ENCODE data around the gene PAK4.

Gene PAK4

DNA sequence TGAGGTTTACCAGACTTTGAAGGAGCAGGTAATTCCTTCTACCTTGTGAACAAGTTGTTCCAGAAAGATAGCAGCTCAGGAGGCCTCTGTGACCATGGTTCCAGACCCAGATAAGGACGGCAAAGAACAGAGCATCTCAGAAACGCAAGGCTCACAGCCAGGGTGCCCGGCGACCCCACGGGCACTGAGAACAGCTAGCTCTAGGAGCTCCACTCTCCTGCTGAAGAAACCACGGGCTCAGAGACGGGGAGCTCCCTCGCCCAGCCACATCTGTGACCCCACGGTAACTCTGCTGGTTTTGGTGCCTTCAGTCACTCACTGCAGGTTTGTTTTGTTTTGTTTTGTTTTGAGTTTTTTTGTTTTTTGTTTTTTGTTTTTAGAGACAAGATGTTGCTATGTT lies 55.2 kb downstream of the PAK4 start:
- no peak for DNase-seq (ENCODE audit: low read depth)

GRCh38 chr19:39181500-39182173 lies 56.1 kb downstream of the PAK4 start:
- no peak for DNase-seq (ENCODE audit: low read depth)

- DNase-seq (ENCODE audit: low read depth), result no peak
Measured at GRCh38 chr19:39182174-39182505, 56.6 kb downstream of the PAK4 start.

GRCh38 chr19:39183104-39183503 lies 57.5 kb downstream of the PAK4 start:
- DNase-seq (ENCODE audit: low read depth), result no peak

DNA sequence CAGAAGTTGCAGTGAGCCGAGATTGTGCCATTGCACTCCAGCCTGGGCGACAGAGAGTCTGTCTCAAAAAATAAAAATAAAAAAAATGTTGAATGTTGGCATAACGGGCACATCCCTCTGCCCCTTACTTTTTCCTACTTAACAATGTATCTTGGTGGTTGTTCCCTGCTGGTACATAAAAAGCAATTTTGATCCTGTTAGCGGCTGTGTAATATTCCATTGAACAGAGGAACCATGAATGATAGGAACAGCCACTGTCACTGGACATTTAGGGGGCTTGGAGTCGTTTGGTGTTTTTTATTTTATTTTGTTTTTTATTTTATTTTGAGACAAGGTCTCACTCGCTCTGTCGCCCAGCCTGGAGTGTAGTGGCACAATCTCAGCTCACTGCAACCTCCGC lies 60.8 kb downstream of the PAK4 start:
- DNase-seq (ENCODE audit: low read depth), result no peak

GRCh38 chr19:39187552-39187943 lies 62.0 kb downstream of the PAK4 start:
- no peak for DNase-seq (ENCODE audit: low read depth)

DNA sequence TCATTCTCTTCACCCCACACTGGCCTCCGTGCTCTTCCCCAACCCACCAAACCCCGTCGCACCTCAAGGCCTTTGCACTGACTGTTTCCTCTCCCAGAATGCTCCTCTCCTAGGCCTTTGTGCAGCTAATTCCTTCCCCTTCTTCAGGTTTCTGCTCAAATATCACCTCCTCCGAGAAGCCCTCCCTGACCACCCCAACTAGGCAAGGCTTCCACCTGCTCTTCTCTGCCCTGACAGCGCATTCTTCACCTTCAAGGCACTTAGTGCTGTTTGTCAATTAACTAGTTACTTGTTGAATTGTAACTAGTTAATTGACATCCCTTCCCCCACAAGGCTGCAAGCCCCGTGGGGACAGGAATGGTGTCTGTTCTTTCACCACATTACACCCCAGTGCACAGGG lies 63.4 kb downstream of the PAK4 start:
- no peak for DNase-seq (ENCODE audit: low read depth)

DNA sequence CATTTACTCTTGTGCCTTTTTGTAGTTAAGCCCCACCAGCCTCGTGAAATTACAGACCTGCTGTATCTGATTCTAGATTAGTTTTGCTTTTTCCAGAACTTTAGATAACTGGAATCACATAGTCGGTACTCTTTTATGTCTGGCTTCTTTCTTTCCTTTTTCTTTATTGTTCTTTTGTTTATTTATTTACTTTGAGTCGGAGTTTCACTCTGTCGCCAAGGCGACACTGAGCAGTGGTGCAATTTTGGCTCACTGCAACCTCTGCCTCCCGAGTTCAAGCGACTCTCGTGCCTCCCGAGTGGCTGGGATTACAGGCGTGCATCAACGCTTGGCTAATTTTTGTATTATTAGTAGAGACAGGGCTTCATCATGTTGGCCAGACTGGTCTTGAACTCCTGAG lies 65.2 kb downstream of the PAK4 start:
- DNase-seq (ENCODE audit: low read depth), result no peak

GRCh38 chr19:39192846-39193245 lies 67.3 kb downstream of the PAK4 start:
- no peak for DNase-seq (ENCODE audit: low read depth)

DNA sequence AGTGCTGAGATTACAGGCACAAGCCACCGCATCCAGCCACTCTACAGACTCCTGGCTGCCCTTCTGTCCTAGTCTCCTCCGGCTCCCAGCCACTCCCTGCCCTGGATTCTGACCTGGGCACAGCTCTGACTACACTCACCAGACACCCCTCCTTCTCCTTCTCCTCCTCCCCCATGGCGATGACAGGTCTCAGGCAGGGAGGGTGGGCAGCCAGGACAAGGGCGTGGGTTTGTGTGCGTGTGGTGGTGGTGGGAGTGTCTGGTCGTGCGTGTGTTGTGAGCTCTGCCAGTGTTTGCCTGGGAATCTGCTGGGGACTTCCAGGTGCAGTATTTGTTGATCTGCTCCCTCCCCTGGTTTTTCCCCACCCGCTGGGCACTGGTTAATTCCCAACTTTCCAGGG lies 68.2 kb downstream of the PAK4 start:
- DNase-seq (ENCODE audit: low read depth), result no peak

DNA sequence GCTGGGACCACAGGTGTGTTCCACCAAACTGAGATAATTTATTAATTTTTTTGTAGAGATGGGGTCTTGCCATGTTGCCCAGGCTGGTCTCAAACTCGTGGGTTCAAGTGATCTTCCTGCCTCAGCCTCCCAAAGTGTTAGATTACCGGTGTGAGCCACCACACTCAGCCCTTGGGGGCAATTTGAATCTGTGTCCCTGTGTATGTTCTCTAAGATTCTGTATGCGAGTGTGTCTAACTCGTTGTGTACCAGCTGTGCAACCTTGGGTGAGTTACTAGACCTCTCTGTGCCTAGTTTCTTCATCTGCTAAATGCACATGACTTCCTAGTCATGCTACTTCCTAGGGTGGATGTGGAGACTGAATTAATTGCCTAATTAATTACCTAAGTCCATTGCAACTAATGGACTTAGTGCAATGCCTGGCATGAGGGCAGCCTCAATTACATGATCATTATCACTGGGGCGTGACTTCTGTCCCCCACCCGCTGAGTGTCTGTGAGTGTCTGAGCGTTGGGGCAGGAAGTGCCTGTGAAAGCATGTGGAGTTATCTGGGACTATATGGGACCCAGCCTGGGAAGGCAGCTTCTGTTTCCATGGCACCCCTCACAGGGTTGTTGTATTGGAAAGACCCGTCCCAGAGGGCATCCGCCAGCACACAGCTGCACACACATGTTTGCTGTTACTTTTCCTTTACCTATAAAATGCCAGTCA lies 69.4 kb downstream of the PAK4 start:
- no peak for DNase-seq (ENCODE audit: low read depth)

GRCh38 chr19:39195755-39196154 lies 70.2 kb downstream of the PAK4 start:
- DNase-seq (ENCODE audit: low read depth), result no peak

DNA sequence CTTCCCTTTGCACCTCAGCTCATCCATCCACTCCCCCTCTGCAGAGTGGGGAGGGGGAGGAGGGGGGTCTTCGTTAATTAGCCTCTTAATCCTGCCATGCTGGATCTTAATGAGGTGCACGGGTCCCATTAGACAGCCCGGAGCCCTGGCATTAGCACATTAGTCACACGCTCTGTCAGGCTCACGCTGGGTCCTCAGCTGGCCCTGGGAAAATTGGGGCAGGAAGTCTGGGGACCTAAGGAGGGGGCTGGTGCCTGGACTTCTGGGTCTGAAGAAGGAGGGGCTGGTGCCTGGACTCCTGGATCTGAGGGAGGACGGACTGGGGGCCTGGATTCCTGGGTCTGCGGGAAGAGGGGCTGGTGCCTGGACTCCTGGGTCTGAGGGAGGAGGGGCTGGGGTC lies 70.7 kb downstream of the PAK4 start:
- no peak for DNase-seq (ENCODE audit: low read depth)

DNA sequence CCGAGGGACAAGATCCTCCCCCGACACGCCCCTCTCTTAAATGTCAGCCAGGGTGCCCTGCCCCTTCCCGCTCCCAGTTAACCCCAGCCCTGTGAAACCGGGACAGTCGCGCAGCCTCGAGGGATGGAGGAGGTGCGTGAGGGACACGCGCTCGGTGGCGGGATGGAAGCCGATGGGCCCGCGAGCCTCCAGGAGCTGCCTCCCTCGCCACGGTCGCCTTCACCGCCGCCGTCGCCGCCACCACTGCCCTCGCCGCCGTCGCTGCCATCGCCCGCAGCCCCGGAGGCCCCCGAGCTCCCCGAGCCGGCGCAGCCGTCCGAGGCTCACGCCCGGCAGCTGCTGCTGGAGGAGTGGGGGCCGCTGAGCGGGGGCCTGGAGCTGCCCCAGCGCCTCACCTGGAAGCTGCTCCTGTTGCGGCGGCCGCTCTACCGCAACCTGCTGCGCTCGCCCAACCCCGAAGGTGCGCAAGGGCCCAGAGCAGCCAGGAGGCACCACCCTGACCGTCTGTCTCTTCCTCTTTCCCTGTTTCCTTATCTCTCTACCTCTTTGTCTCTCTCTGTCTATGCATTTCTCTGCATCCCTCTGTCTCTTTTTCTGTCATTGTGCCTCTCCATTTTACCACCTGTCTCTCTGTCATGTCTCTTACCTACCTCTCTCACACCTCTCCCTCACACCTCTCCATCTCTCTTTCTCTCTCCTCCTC lies 71.4 kb downstream of the PAK4 start, which contains the start of gene NCCRP1:
NCCRP1 (plus strand) TSS at position 105 of the 703 bp plus-strand sequence; CDS start at position 124, 19 bp downstream.
- no peak for DNase-seq (ENCODE audit: low read depth)

GRCh38 chr19:39197808-39198207 lies 72.2 kb downstream of the PAK4 start:
- no peak for DNase-seq (ENCODE audit: low read depth)

GRCh38 chr19:39199025-39199424 lies 73.4 kb downstream of the PAK4 start:
- DNase-seq (ENCODE audit: low read depth), result no peak

GRCh38 chr19:39200066-39200802 lies 74.6 kb downstream of the PAK4 start:
- DNase-seq (ENCODE audit: low read depth), result no peak

GRCh38 chr19:39200803-39201115 lies 75.2 kb downstream of the PAK4 start:
- no peak for DNase-seq (ENCODE audit: low read depth)

DNA sequence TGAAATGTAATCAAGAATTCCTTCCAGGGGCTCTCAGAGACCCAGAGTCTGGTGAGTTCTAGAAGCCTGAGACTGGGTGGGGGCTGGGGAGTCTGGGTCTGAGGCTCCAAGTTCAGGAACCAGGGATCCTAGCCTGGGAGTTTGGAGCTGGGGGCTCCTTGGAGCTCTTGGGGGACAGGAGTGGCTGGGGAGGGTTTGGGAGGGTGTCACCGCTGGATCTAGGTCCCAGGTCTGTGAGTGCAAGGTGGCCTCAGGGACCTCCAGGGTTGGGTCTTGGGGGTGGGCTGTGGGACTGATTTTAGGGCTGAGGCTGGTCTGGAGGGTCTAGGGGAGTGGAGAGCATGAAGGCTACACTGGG lies 77.4 kb downstream of the PAK4 start:
- no peak for DNase-seq (ENCODE audit: low read depth)

- no peak for DNase-seq (ENCODE audit: low read depth)
Measured at GRCh38 chr19:39203372-39204341, 78.1 kb downstream of the PAK4 start, which contains the start of gene SYCN. TSS of gene SYCN (minus strand) at chr19:39204263. CDS start at chr19:39204254, 9 bp downstream.

DNA sequence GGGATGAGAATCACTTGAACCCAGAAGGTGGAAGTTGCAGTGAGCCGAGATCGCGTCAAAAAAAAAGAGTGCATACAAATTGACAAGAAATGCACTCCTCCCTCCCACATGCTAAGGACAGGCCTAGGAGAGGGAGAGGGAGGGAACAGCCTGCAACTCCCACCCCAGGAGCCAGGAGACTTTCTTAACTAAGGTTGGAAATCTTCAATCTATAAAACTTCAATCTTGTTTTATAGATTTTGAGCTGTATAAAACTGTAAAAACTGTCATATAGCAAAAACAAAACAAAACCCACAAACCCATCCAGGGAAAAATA lies 79.8 kb downstream of the PAK4 start:
- no peak for DNase-seq (ENCODE audit: low read depth)

DNA sequence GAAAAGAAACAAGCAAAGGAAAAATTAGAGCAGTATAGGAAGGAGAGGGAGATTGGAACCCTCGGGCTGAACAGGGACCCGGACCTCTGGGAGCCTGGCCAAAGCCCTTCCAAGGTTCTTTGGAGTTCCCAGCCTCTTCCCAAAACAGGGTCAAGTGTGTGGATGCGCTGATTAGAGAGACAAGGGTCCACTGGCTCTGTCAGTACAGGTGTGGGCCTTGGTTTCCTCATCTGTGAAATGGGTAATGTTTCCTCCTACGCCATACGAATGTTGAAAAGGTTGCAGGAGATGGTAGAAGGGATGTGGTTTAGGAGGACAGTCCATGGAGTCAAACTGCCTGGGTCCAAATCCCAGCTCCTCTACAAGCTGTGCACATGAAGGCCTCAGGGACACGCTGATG lies 80.5 kb downstream of the PAK4 start:
- DNase-seq (ENCODE audit: low read depth), result no peak

Measured in stimulated activated CD8-positive, alpha-beta memory T cell treated with anti-CD3 and anti-CD28 coated beads, Interleukin-12 subunit alpha, Interleukin-12 subunit beta, amount 100 ng/mL, for 4 hours (primary cell).